Activated CD8-positive, alpha-beta memory T cell treated with anti-CD3 and anti-CD28 coated beads, Interleukin-2, amount 50 U/mL, for 4 hours (primary cell): ENCODE results near the gene TRAF4.
"Not testable (repeated sequence)": the region's sequence is repeated elsewhere in the genome, so short reads cannot be mapped to it uniquely, and the experiment has no call there.

ENCODE experiments used
- DNase-seq: peaks from one replicate; pipeline ENCODE4 v3.0.0-alpha.2; 2020

Gene TRAF4

DNA sequence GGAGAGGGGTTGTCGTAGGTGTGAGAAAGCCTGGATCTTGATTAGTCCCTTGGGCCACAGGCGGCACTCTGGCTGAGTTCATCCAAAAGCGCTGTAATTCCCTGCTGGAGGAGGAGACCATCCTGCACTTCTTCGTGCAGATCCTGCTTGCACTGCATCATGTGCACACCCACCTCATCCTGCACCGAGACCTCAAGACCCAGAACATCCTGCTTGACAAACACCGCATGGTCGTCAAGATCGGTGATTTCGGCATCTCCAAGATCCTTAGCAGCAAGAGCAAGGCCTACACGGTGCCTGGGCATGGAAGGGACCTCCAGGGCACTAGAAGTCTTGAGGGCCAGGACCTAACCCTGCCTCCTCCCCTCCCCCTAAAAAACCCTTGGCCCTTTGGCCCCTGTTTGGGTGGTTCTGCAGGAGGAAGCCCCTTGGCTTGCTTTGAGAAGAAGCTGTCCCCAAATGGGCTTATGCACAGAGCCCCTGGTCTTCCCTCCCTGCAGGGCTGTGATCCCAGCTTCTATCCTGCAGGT is 9.0 kb upstream of the TRAF4 start:
- no peak for DNase-seq

GRCh38 chr17:28735242-28735722 is 8.5 kb upstream of the TRAF4 start:
- no peak for DNase-seq

- DNase-seq: not testable (repeated sequence)
Measured at GRCh38 chr17:28735913-28736769, 7.7 kb upstream of the TRAF4 start.

- DNase-seq: no peak
Measured at GRCh38 chr17:28737316-28737715, 6.5 kb upstream of the TRAF4 start.

DNA sequence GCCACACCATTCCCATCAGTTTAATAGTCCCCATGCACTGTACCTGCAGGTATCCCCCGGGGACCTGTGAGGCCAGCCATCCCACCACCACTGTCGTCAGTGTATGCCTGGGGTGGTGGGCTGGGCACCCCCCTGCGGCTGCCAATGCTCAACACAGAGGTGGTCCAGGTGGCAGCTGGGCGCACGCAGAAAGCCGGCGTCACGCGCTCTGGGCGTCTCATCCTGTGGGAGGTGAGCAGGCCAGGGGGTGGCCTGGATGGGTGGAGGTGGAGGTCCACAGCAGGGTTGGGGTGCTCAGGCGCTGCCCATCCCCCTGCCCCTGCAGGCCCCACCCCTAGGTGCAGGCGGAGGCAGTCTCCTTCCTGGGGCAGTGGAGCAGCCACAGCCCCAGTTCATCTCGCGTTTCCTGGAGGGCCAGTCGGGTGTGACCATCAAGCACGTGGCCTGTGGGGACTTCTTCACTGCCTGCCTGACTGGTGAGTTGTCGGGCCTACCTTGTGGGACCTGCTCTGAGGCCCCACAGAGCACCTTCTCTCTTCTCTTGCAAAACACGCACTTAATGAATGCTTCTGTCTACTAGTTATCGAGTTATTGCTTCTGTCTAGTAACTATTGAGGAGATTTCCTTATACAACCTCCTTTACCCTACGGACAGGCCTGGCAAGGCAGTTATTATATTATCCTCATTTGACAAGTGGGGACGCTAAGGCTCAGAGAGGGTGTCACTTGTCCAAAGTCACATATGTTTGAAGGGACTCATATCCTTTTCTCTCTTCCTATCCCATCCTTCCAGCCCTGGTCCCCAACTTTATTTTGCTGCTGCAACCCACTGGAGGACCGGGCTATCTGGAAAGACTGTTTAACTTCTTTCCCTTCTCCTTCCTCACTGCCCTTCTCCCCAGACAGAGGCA is 5.8 kb upstream of the TRAF4 start:
- DNase-seq: no peak

DNA sequence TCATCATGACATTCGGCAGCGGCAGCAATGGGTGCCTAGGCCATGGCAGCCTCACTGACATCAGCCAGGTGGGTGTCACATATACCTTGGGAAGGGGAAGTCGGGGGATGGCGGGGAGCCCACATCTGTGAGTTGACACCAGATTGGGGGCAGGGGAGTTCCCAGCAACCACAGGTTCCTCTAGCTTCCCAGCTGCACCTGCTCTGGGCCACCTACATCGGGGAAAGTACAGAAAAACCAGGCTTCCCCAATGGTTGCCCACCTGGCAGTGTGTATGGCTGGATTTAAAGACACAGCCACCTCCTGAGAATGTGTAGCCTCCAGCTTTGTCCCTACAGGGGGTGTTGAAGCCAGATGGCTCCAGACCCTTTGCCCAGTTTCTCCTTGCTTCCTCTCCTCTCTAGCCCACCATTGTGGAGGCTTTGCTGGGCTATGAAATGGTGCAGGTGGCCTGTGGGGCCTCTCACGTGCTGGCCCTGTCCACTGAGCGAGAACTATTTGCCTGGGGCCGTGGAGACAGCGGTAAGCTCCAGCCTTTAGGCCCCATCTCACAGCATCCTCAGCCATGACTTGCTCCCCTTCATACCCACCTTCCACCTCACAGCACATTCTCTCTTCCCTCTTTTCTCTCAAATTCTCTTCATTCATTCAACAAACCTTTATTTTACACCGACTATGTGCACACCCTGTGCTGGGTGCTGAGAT is 5.0 kb upstream of the TRAF4 start:
- DNase-seq: peak; percentile 73

GRCh38 chr17:28740406-28741357 is 3.1 kb upstream of the TRAF4 start:
- no peak for DNase-seq

- no peak for DNase-seq
Measured at GRCh38 chr17:28741358-28742349, 2.2 kb upstream of the TRAF4 start.

DNA sequence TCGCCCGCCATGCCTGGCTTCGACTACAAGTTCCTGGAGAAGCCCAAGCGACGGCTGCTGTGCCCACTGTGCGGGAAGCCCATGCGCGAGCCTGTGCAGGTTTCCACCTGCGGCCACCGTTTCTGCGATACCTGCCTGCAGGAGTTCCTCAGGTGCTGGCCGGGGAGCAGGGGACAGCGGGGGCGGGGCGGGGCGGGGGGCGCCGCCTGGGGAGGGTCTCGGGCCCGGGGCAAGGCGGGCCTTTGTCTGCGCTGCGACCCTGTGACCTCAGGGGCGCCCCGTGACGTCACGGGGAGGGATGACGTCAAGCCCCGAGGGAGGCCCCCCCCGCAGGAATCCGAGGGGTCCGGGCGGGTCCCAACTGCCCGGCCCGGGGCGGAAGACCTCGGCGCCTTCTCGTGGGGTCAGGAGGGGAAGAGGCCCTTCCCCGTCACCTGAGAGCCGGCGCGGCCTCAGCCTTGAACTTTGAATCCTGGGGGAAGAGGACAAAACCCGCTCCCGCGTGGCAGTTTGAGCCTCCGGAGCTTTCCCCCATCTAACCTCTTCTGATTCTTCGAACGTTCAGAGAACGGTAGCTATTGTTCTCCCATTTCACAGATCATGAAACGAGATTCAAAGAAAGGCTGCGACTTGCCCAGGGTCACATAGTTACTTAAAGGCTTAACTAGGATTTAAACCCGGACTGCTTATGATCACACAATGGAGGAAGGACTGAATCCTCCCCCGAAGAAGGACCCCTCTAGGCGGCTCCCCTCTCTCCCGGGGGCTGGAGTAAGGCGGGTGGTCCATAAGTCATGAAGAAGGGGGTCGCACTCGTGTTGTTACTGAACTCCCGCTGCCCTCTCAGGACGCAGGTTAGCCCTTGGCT is 527 bp downstream of the TRAF4 start:
- DNase-seq: peak; percentile 75

DNA sequence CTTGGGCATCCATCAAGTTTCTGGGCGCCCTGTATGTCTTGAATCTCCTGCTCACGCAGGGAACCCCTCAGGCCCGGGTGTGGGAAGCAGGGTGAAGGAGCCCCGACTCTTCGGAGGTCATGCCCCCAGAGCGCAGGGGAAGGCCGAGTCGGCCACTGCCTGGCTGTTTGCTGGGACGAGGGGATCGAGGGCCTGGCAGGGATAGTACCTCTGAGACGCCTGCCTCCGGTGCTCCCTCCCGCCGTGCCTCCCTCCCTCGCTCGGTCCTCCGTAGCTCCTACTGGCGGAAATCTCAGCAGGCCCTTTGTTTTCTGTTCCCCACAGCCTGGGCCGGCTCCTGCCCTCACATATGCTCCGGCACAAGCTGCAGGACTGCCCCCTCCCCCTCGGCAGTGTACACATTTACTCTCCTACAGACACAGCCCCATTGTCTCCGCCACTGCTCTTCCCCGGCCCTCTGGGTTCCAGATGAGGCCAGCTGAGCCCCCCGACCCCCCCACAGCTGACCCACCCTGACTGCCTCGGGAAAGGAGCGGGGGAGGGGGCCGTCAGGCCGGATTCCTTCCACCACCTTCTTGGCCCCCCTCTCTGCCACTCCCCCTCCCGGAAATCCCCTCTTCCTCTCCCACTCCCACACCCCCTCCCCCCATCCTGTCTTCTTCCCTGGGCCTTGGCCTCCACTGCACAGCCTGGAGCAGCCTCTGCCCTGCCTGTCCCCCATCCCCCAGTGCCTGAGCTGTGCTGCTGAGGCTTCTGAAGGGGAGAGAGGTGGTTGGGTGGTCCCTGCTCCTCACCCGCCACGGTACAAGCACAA is 1.4 kb downstream of the TRAF4 start:
- no peak for DNase-seq

- DNase-seq: no peak
Measured at GRCh38 chr17:28745786-28746411, 2.1 kb downstream of the TRAF4 start.

DNA sequence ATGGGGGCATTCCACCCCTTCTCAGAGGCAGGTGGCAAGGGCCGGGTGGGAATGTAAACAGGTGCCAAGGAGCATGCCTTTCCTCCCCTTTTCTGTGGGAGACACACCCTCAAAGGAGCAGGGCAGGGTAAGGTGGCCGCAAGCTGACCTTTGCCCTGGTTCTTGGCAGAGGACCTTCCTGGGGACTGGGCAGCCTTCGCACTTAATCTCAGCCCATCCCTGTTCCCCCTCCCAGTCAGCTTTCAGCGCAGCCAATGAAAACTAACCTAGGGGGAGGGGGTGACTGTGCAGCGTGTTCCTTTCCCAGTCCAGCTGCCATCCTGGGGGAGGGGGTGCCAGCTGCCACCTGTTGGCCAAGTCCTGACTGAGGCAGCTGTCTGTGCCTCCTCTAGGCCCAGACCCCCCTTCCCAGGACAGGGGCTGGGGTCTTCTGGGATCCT is 2.8 kb downstream of the TRAF4 start:
- DNase-seq: no peak

- no peak for DNase-seq
Measured at GRCh38 chr17:28747051-28747691, 3.4 kb downstream of the TRAF4 start.

GRCh38 chr17:28747801-28748750 is 4.3 kb downstream of the TRAF4 start:
- no peak for DNase-seq

DNA sequence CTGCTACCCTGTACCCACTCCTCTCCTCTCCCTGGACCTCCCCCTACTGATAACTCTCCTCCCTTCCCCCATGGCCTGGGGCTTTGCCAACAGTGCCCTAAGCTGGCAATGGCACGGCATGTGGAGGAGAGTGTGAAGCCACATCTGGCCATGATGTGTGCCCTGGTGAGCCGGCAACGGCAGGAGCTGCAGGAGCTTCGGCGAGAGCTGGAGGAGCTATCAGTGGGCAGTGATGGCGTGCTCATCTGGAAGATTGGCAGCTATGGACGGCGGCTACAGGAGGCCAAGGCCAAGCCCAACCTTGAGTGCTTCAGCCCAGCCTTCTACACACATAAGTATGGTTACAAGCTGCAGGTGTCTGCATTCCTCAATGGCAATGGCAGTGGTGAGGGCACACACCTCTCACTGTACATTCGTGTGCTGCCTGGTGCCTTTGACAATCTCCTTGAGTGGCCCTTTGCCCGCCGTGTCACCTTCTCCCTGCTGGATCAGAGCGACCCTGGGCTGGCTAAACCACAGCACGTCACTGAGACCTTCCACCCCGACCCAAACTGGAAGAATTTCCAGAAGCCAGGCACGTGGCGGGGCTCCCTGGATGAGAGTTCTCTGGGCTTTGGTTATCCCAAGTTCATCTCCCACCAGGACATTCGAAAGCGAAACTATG is 5.2 kb downstream of the TRAF4 start:
- no peak for DNase-seq
